Islet precursor cell (in vitro differentiated cells): Measurements from ENCODE around the gene NPFFR2.
"Not testable (repeated sequence)": the region's sequence is repeated elsewhere in the genome, so short reads cannot be mapped to it uniquely, and the experiment has no call there.

Experiments used
- DNase-seq: peaks from one replicate; pipeline ENCODE4 v3.0.0-alpha.2; 2018

The NPFFR2 gene

GRCh38 chr4:72031868-72032608, at the start of gene NPFFR2:
TSS of gene NPFFR2 (plus strand) at chr4:72032000. CDS start at chr4:72128592, 96,592 bp downstream.
- DNase-seq, result peak; percentile 93

GRCh38 chr4:71992571-71993312, 39.1 kb upstream of the NPFFR2 start:
- no peak for DNase-seq

GRCh38 chr4:71994559-71994958, 37.2 kb upstream of the NPFFR2 start:
- DNase-seq, result no peak

GRCh38 chr4:71995297-71995696, 36.5 kb upstream of the NPFFR2 start:
- DNase-seq, result no peak

GRCh38 chr4:72006586-72006985, 25.2 kb upstream of the NPFFR2 start:
- no peak for DNase-seq

- DNase-seq, result no peak
These were observed 19.9 kb upstream of the NPFFR2 start for GRCh38 chr4:72011906-72012305.

GRCh38 chr4:72016011-72016410, 15.8 kb upstream of the NPFFR2 start:
- no peak for DNase-seq

- no peak for DNase-seq
These were observed 12.1 kb upstream of the NPFFR2 start for GRCh38 chr4:72019688-72020087.

GRCh38 chr4:72022553-72022952, 9.2 kb upstream of the NPFFR2 start:
- DNase-seq, result no peak

GRCh38 chr4:72055566-72055965, 23.8 kb downstream of the NPFFR2 start:
- no peak for DNase-seq

- no peak for DNase-seq
These were observed 31.9 kb downstream of the NPFFR2 start for GRCh38 chr4:72063726-72064125.

- no peak for DNase-seq
These were observed 35.3 kb downstream of the NPFFR2 start for GRCh38 chr4:72067051-72067450.

GRCh38 chr4:72073816-72074215, 42.0 kb downstream of the NPFFR2 start:
- DNase-seq, result no peak

GRCh38 chr4:72076562-72076961, 44.8 kb downstream of the NPFFR2 start:
- peak; percentile 55 for DNase-seq

- no peak for DNase-seq
These were observed 45.5 kb downstream of the NPFFR2 start for GRCh38 chr4:72077346-72077745.

- peak; percentile 73 for DNase-seq
These were observed 52.8 kb downstream of the NPFFR2 start for GRCh38 chr4:72084587-72085011.

- not testable (repeated sequence) for DNase-seq
These were observed 58.8 kb downstream of the NPFFR2 start for GRCh38 chr4:72090606-72091005.

- DNase-seq, result no peak
These were observed 62.4 kb downstream of the NPFFR2 start for GRCh38 chr4:72094059-72094797.

GRCh38 chr4:72107456-72107855, 75.7 kb downstream of the NPFFR2 start:
- no peak for DNase-seq

- no peak for DNase-seq
These were observed 77.6 kb downstream of the NPFFR2 start for GRCh38 chr4:72109364-72109763.

GRCh38 chr4:72109959-72110497, 78.2 kb downstream of the NPFFR2 start:
- no peak for DNase-seq

GRCh38 chr4:72110886-72111285, 79.1 kb downstream of the NPFFR2 start:
- DNase-seq, result no peak

GRCh38 chr4:72111863-72112262, 80.1 kb downstream of the NPFFR2 start:
- no peak for DNase-seq
